Osteoblast (primary cell): ENCODE results near the gene HOTAIR. TPM values are rescaled to one million over a fixed set of nuclear protein-coding genes. Genes with fewer than 3 reads are reported as not detected.
A peak's percentile ranks its signal among the peaks of the same experiment; 100 is the strongest.

Source experiments
- DNase-seq: peaks from one replicate; pipeline ENCODE4 v3.0.0; 2011; ENCODE audit warnings: low spot score, mixed read lengths; ENCODE audit not compliant: insufficient read length; ENCODE audit errors: missing footprints
- H2AFZ ChIP-seq: 2 replicates; pipeline ENCODE4 v1.6.0; 2011; ENCODE audit warnings: mild to moderate bottlenecking, low read length
- H3K27ac ChIP-seq: 2 replicates; pipeline ENCODE4 v1.5.1; 2011; ENCODE audit warnings: mild to moderate bottlenecking, low read depth, low read length, moderate library complexity
- H3K27me3 ChIP-seq: 2 replicates; pipeline ENCODE4 v1.6.0; 2012; ENCODE audit warnings: mild to moderate bottlenecking, control low read depth, inconsistent platforms, low read length, moderate library complexity; ENCODE audit not compliant: insufficient read depth
- H3K36me3 ChIP-seq: 2 replicates; pipeline ENCODE4 v1.5.1; 2011; ENCODE audit warnings: mild to moderate bottlenecking, low read length, control low read depth, moderate library complexity; ENCODE audit not compliant: insufficient read depth
- H3K4me1 ChIP-seq: 2 replicates; pipeline ENCODE4 v1.5.1; 2011; ENCODE audit warnings: mild to moderate bottlenecking, low read length, control low read depth, moderate library complexity; ENCODE audit not compliant: insufficient read depth
- H3K4me2 ChIP-seq: 2 replicates; pipeline ENCODE4 v1.6.0; 2011; ENCODE audit warnings: mild to moderate bottlenecking, low read length; ENCODE audit not compliant: insufficient read depth
- H3K4me3 ChIP-seq: fragments of 200-600 bp; sonication (generic); 3 replicates; pipeline ENCODE4 v1.5.1; 2012; ENCODE audit warnings: mild to moderate bottlenecking, low read length, inconsistent platforms; ENCODE audit not compliant: insufficient read depth
- H3K79me2 ChIP-seq: 2 replicates; pipeline ENCODE4 v1.6.0; 2012; ENCODE audit warnings: mild to moderate bottlenecking, low read length, control low read depth, inconsistent platforms; ENCODE audit not compliant: insufficient read depth
- H3K9me3 ChIP-seq: 2 replicates; pipeline ENCODE4 v1.5.1; 2011; ENCODE audit warnings: low read depth, low read length, control low read depth
- H4K20me1 ChIP-seq: 2 replicates; pipeline ENCODE4 v1.6.0; 2012; ENCODE audit warnings: mild to moderate bottlenecking, low read length, control low read depth; ENCODE audit not compliant: insufficient read depth
- total RNA-seq: library from RNA; depleted of rRNA; stranded (reverse); fragments of >200 nt; gene quantifications from 2 replicates; pipeline ENCODE4 v1.2.3, GENCODE V29; 2012
- TF ChIP-seq, protein P1 (sequence below): IDR thresholded peaks from 2 replicates; pipeline ENCODE4 v1.5.1; 2011; ENCODE audit warnings: mild to moderate bottlenecking, low read depth, low read length, moderate library complexity; ENCODE audit errors: extremely low read depth

The HOTAIR gene
- total RNA-seq, 1 donor, result 0.72 TPM

DNA sequence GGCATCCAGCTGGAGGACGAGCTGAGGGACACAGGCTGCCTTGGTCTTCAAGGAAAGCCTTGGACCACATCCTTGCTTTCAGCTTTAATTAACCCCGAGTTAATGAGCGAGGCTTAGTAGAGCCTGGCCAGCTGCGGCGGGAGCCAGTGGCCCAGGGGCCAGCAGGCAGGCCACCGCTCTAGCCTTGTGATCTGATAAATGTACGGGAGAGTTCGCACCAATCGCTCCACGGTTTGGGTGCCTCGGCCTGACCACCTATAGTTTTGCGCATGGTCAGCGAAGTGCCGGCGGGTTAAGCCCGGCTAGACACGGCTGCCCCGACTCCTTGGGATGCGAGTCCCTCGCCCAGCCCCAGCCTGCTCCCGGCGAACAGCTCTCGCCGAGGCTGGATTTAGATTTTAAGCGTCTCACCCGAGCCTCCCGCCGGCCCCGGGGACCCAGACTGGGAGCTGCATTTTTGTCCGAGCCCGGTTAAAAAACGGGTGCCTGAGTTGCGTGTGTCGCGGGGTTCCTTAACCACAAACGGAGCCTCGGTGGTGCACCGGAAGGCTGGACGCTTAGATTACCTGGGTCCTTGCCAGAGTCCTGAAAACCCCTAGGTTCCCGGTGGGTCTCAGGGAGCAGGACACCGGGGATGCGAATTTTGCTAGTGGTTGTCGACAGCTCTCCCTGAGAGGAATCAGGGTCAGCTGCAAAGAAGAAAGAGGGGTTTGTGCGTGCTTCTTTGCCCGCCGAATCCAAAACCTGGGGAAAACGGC lies 23.0 kb downstream of the HOTAIR start:
- DNase-seq, result peak; percentile 86
- no peaks in the 10 kb centered on the region for H3K79me2 ChIP-seq
- no peak overlapping the region for H2AFZ ChIP-seq
- TF ChIP-seq, protein P1, sequence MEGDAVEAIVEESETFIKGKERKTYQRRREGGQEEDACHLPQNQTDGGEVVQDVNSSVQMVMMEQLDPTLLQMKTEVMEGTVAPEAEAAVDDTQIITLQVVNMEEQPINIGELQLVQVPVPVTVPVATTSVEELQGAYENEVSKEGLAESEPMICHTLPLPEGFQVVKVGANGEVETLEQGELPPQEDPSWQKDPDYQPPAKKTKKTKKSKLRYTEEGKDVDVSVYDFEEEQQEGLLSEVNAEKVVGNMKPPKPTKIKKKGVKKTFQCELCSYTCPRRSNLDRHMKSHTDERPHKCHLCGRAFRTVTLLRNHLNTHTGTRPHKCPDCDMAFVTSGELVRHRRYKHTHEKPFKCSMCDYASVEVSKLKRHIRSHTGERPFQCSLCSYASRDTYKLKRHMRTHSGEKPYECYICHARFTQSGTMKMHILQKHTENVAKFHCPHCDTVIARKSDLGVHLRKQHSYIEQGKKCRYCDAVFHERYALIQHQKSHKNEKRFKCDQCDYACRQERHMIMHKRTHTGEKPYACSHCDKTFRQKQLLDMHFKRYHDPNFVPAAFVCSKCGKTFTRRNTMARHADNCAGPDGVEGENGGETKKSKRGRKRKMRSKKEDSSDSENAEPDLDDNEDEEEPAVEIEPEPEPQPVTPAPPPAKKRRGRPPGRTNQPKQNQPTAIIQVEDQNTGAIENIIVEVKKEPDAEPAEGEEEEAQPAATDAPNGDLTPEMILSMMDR, result no peak
- no peaks in the 10 kb centered on the region for H4K20me1 ChIP-seq
- H3K36me3 ChIP-seq, result no peaks in the 10 kb centered on the region
- H3K4me2 ChIP-seq, result no peak overlapping the region
- no peak overlapping the region for H3K4me3 ChIP-seq
- H3K27me3 ChIP-seq, result peaks cover 96% of the 10 kb centered on the region
- H3K9me3 ChIP-seq, result no peaks in the 10 kb centered on the region
- H3K4me1 ChIP-seq, result no peaks in the 10 kb centered on the region
- H3K27ac ChIP-seq, result no peak overlapping the region

DNA sequence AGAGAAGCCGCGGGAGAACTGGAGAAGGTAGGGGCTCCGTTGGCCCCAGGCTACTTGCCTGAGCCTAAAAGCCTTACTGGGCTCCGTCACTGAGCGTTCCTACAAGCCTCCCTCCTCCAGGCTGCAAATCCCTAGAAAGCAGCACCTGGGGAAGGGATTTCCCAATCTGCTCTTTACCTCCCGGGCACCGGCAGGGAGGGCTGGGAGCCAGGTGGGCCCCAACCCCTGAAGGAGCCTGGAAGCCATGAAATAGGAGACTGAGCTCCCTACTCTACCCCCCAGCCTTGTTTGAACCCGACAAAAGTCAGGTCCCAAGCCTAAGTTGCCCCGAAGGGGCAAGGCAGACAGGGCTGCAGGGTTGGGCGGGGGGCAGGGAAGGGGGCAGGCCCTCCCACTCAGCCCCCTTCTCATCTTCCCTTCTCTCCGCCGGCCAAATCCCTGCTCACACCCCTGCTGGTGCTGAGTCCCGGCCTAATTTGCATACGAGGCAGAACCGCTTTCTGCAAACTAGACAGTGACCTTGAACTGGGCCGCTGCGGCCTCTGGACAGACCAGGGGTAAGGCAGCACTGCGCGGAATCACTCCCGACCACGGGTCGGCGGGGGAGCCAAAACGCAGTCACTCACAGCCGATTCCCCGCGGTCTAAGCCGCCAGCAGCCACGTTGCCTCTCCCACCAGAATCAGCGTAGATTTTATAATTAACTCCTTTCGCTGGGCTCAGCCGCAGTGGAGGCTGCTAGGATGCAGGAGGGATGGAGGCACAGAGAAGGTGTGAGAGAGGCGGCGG lies 23.8 kb downstream of the HOTAIR start:
- no peaks in the 10 kb centered on the region for H3K79me2 ChIP-seq
- peak; percentile 56 for DNase-seq
- no peak overlapping the region for H2AFZ ChIP-seq
- peaks cover 96% of the 10 kb centered on the region for H3K27me3 ChIP-seq
- H3K4me3 ChIP-seq, result no peak overlapping the region
- TF ChIP-seq, protein P1, result no peak
- no peaks in the 10 kb centered on the region for H4K20me1 ChIP-seq
- no peak overlapping the region for H3K27ac ChIP-seq
- no peaks in the 10 kb centered on the region for H3K4me1 ChIP-seq
- H3K4me2 ChIP-seq, result no peak overlapping the region
- H3K36me3 ChIP-seq, result no peaks in the 10 kb centered on the region
- no peaks in the 10 kb centered on the region for H3K9me3 ChIP-seq

DNA sequence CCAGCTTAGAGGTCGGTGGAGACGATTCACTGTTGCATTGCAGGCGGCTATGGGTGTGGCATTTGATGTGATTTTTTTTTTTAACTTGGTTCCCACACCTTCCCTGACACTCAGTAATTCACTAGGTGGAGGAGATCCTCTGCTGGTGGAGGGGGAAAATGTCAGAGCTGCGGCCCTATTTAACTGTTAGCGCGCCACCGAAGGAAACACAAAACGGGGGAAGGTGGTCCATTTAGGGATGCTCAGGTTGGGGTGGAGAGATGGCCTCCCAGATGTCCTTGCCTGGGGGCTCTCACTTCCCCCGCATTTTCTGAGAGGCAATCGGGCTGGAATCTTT lies 24.3 kb downstream of the HOTAIR start:
- H3K4me2 ChIP-seq, result no peak overlapping the region
- TF ChIP-seq, protein P1, result no peak
- no peak overlapping the region for H2AFZ ChIP-seq
- no peaks in the 10 kb centered on the region for H3K9me3 ChIP-seq
- H3K27ac ChIP-seq, result no peak overlapping the region
- no peaks in the 10 kb centered on the region for H3K36me3 ChIP-seq
- peaks cover 96% of the 10 kb centered on the region for H3K27me3 ChIP-seq
- no peaks in the 10 kb centered on the region for H4K20me1 ChIP-seq
- no peak overlapping the region for H3K4me3 ChIP-seq
- H3K79me2 ChIP-seq, result no peaks in the 10 kb centered on the region
- DNase-seq, result no peak
- no peaks in the 10 kb centered on the region for H3K4me1 ChIP-seq
